ENCODE data around the gene TRPM1.

Gene TRPM1

DNA sequence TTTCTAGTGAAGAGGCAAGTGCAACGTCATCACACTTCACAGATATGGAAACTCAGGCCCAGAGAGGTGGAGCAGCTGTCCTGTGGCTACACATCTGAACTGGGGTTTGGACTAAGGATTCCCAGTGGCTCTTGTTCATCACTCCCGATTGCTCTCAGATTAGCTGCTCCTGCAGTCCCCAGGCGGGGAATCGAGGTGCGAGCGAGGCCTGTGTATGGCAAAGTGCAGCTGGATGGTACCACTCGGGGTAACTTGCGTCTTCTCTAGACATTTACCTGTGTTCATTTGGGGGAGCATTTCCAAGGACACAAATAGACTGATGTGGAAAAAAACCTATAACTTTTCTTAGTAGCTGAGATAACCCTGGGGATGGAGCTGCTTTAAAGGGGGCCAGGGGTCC, 45.9 kb upstream of the TRPM1 start:
- TF ChIP-seq, protein P1, sequence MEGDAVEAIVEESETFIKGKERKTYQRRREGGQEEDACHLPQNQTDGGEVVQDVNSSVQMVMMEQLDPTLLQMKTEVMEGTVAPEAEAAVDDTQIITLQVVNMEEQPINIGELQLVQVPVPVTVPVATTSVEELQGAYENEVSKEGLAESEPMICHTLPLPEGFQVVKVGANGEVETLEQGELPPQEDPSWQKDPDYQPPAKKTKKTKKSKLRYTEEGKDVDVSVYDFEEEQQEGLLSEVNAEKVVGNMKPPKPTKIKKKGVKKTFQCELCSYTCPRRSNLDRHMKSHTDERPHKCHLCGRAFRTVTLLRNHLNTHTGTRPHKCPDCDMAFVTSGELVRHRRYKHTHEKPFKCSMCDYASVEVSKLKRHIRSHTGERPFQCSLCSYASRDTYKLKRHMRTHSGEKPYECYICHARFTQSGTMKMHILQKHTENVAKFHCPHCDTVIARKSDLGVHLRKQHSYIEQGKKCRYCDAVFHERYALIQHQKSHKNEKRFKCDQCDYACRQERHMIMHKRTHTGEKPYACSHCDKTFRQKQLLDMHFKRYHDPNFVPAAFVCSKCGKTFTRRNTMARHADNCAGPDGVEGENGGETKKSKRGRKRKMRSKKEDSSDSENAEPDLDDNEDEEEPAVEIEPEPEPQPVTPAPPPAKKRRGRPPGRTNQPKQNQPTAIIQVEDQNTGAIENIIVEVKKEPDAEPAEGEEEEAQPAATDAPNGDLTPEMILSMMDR (conservative IDR thresholded peaks at IDR 0.05; ENCODE audit: low read depth, low read length), result no peak
- no peak for DNase-seq (ENCODE audit: low read depth)
- no peak overlapping the region for H3K4me3 ChIP-seq (ENCODE audit: low read length)

DNA sequence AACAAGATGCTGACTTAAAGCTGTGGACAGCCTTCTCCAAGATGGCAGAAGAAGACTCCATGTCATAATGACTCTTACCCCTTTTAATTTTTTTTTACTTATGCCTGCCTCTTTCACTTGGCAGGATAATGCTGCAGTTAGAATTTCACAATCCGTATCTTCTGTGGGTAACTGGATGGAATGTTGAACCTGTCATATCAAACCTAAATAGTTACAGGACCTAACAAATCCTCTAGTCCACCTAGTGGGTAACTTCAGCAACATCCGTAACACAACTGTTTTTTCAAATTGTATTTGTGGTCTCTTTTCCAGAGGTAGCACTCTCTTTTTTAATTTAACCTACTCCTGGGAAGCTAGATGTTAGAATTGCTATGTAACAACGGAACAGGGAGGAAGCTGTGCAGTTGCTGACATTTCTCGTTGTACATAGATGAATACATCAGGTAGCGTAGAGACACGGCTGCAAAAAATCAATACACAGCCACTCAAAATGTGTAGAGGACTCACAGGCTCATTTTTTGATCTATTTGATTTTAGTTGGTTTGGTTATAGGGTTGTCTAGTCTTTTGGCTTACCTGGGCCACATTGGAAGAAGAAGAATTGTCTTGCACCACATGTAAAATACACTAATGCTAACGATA, 43.9 kb upstream of the TRPM1 start:
- TF ChIP-seq, protein P1 (conservative IDR thresholded peaks at IDR 0.05; ENCODE audit: low read depth, low read length), result peak; percentile 52
- no peak for DNase-seq (ENCODE audit: low read depth)

DNA sequence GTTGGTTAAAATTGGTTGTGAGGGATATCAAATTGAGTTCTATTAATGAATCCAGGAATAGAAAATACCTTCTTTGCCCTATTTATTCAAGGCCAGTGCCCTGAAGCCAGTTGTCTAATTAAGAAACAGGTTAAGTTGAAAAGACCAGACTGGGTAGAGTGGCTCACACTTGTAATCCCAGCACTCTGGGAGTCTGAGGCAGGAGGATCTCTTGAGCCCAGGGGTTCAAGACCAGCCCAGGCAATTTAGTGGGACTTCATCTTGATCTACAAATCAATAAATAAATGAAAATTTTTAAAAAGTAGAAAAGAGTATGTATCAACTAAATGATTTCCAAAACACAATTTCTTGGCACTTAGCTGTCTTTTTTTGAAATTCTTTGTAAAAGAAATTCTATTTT, 40.3 kb upstream of the TRPM1 start:
- TF ChIP-seq, protein P1 (conservative IDR thresholded peaks at IDR 0.05; ENCODE audit: low read depth, low read length), result no peak
- DNase-seq (ENCODE audit: low read depth), result no peak
- no peak overlapping the region for H3K4me3 ChIP-seq (ENCODE audit: low read length)

More for the DNA sequence above, 43.9 kb upstream of the TRPM1 start:
- no peak overlapping the region for H3K4me3 ChIP-seq (ENCODE audit: low read length)

DNA sequence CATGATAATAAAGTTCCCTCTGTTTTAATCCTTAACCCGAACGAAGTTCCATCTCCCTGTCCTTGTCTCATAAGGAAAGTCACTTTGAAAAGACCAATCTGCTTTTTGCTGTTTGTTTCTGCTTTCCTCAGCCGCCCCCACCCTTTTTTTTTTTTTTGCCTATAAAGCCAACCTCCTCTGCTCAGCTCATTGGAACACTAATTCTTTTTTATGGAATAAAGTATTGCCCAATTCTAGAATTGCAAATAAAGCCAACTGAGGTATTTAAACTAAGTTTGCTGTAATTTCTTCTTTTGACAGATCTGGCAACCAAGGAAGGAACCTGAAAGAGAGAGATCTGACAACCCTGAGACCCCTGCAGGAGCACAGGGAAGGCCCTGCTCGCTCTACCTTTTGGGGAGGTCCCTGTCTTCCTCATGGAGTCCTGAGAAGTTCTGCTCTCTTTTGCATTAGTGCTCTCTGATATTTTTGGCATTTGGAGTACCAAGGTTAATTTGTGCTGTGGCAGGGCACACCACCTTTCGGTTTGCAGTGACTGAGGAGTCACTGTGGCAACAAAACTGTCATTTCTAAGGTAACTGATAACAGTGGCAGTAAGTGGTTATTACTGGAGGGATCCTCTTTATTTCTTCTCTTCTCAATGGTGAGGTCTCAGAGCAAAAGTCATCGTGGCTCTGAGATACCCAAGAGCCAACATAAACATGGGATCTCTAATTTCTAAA, 35.2 kb upstream of the TRPM1 start:
- no peak for DNase-seq (ENCODE audit: low read depth)

DNA sequence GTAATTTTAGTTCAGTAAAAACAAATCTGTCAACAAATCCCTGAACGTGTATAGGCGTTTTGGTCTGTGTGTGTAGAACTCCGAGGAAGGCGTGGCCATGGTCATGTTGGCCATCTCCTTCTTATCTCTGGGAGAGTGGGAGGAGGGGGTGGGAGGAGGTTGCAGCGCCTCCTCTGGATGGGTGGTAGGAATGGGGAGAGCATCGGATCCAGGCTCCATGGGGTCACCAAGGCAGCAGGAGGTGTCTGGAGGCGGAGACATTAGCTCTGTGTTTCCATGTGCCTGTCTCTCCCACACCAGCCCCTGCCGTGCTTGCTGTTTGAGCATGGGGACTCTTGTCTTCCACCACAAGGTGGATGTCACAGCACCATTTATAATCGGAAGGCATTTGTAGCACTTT, 34.5 kb upstream of the TRPM1 start:
- DNase-seq (ENCODE audit: low read depth), result no peak
- H3K4me3 ChIP-seq (ENCODE audit: low read length), result no peak overlapping the region
- TF ChIP-seq, protein P1 (conservative IDR thresholded peaks at IDR 0.05; ENCODE audit: low read depth, low read length), result no peak

More for the DNA sequence above, 35.2 kb upstream of the TRPM1 start:
- TF ChIP-seq, protein P1 (conservative IDR thresholded peaks at IDR 0.05; ENCODE audit: low read depth, low read length), result no peak
- no peak overlapping the region for H3K4me3 ChIP-seq (ENCODE audit: low read length)

DNA sequence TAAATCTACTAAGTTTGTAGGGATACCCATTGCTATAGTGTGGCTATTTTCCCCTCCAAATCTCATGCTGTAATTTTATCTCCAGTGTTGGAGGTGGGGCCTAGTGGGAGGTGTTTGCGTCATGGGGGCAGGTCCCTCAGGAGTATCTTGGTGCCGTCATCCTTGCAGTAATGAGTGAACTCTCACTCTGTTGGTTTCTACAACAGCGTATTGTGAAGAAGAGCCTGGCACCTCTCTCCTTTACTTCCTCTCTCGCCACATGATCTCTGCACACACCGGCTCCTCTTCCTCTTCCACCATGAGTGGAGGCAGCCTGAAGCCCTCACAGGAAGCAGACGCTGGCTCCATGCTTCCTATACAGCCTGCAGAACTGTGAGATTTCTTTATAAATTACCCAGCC, 34.0 kb upstream of the TRPM1 start:
- no peak for DNase-seq (ENCODE audit: low read depth)
- no peak overlapping the region for H3K4me3 ChIP-seq (ENCODE audit: low read length)
- TF ChIP-seq, protein P1 (conservative IDR thresholded peaks at IDR 0.05; ENCODE audit: low read depth, low read length), result no peak

DNA sequence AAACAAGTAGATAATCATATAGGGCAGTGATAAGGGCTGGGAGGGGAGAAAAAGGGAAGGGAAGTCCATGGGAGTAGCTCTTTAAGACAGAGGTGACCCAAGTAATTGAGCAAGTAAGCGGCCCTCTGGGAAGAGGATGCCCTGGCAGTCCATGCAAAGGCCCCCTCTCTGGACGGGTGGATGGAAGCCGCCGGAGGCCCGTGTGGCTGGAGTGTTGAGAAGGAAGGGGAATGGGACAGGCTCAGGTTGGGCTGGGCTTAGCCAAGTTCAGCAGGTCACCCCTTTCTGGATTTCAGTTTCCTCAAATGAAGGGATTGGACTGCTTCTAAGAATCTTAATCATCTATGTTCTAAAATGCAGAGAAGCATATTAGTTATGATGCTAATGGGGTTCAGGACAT, 32.4 kb upstream of the TRPM1 start:
- DNase-seq (ENCODE audit: low read depth), result no peak
- H3K4me3 ChIP-seq (ENCODE audit: low read length), result no peak overlapping the region
- TF ChIP-seq, protein P1 (conservative IDR thresholded peaks at IDR 0.05; ENCODE audit: low read depth, low read length), result no peak
